GM18505 (cell line): ENCODE data around the gene DAB2IP.
"Not testable (repeated sequence)": the region's sequence is repeated elsewhere in the genome, so short reads cannot be mapped to it uniquely, and the experiment has no call there.

Experiments used
- ATAC-seq: cut with Tn5 transposase; IDR thresholded peaks from one replicate; pipeline ENCODE4 v1.9.1; 2021; ENCODE audit not compliant: unreplicated experiment
- POLR2A ChIP-seq: IDR thresholded peaks from 4 replicates; pipeline ENCODE4 v1.6.1; 2011; ENCODE audit warnings: borderline replicate concordance; ENCODE audit not compliant: insufficient read depth, insufficient read length; ENCODE audit errors: extremely low read depth

The DAB2IP gene

GRCh38 chr9:121651295-121652020, at the start of gene DAB2IP:
Gene DAB2IP, plus strand, starts transcription at chr9:121651634. Its CDS starts 142 bp downstream, at chr9:121651776.
- TF ChIP-seq POLR2A = no peak
- ATAC-seq = no peak

DNA sequence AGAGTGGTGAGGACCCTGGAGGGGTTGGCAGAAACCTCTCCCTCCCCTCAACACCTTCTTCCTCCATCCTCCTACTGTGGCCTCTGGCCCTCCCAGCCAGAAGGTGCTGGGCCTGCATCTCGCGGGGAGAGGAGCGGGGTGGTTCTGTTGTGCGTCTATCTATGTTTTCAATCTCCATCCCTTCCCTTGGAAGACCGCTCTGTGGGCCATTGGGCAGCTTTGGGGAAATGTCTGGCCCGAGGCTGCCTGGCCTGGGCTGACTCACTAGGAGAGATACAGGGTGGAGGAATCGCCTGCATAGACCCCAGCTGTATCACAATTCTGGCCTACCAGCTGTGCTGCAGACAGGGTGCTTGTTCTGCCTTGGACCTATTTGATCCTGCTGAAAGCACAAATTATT, 48.4 kb upstream of the DAB2IP start:
- no peak for ATAC-seq

DNA sequence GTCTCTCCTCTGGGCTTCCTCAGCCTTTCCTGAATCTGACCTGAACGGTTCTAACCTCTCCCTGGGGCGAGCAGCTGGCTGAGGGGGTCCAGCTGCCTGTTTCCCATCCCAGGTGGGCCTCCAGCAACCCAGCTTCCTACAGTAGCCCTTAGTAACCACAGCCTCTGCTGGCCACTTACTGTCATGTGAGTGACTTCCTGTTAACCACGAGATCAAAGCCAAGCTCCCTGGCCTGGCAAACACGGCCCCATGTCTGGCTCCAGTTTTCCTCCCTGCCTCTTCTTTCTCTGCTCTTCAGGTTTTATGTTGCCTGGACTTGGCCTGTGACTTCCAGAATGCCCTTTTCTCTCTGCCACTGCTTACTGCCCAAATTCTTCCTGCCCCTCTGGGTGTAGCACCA, 47.2 kb upstream of the DAB2IP start:
- ATAC-seq = no peak

More for the DNA sequence above, 48.4 kb upstream of the DAB2IP start:
- no peak for TF ChIP-seq POLR2A

GRCh38 chr9:121604654-121605053, 46.8 kb upstream of the DAB2IP start:
- no peak for ATAC-seq
- TF ChIP-seq POLR2A = no peak

More for the DNA sequence above, 47.2 kb upstream of the DAB2IP start:
- TF ChIP-seq POLR2A = no peak

DNA sequence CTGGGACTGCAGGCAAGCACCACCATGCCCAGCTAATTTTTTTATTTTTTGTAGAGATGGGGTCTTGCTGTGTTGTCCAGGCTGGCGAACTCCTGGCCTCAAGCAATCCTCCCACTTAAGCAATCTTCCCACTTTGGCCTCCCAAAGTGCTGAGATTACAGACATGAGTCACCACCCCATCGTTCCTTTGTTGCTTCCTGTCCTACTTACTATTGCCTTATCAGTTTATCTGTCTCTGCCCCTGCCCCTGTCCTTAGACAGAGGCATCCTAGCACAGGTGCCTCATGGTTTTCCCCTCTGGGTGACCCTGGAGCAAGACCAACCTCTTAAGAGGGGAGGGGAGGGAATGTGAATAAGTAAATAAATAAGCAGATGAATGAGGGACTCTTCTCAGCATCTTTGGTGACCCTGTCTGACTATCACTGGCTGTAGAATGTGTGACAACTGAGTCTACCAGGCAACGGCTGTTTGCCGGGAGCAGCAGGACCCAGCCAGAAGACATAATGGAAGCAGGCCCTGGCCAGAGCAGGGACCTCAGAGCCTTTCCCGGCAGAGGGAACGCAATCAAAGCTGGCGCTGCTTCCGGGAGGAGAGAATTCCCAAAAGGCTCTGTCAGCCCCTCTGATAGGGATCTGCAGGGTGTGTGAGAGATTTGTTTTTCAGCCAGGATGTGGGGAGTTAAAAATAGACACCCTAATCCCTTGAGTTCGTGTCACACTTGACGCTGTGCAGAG, 43.8 kb upstream of the DAB2IP start:
- ATAC-seq = no peak
- TF ChIP-seq POLR2A = no peak

DNA sequence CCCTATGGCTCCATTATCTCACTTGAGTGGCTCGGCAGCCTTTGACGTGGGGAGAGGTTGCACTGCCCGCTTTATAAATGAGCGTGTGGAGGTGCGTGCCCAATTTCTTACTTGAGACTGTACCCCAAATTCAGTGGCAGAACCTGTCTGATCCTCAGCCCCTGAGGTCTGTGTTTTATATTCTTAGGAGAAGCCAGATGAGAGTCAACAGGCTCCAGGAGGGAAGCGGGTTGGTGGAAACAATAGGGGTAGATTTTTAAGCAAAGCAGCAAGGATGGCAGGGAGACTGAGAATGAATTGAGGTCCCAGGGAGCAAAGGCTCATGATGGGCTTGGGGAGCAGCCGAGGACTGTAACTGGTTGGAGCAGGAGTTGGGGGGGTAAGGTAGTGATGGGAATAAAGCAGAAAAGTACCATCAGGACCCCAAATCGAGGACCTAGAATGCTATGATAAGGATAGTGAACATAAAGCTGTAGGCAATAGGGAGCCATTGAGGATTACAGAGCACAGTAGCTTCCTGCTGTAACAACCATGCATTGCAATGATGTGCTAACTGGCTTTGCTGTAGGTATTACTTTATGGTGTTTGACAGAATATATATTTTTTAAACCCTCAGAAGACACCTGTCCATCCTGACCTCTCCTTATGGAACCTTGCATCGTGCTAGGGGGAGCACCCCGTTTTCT, 43.1 kb upstream of the DAB2IP start:
- TF ChIP-seq POLR2A = no peak
- no peak for ATAC-seq

- no peak for TF ChIP-seq POLR2A
- ATAC-seq = no peak
Observed at GRCh38 chr9:121609822-121610637, 41.4 kb upstream of the DAB2IP start.

DNA sequence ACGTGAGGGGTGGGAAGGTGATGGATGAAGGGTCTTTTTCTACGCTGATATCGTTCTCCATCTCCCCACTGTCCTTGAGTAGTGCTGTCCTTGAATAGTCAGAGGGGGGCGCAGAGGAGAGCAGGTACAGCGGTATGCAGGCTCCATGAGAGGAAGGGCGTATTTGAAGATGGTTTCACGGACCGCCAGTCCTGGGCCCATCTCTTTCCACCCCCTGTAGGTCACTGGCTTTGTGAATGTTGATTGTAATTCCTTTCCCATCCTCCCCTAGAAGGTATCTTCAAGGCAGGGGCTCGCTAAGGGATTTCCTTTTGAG, 40.8 kb upstream of the DAB2IP start:
- no peak for TF ChIP-seq POLR2A
- ATAC-seq = no peak

DNA sequence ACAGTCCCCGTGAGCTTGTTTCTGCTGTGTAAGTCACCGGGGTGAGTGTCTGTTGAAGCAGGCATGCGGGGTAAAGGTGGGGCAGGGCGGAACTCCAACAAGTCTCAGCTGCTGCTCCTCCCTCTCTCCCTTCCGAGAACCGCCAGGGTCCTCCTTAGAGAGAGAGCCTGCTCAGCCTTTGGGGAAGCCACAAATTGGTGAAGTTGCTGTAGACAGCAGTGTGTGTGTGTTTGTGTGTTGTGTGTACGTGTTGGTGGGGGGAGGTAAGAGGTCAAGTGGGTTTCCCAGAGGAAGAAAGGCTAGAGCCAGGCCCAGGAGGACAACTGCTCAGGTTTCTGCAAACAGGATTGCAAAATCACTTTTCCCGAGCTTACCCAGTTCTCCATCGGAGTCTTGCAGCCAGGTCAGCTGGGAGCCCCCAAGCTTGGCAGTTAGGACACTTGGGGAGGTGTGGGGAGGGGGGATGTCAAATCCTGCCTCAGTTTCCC, 38.9 kb upstream of the DAB2IP start:
- no peak for TF ChIP-seq POLR2A
- ATAC-seq = no peak

GRCh38 chr9:121613009-121613752, 38.3 kb upstream of the DAB2IP start:
- TF ChIP-seq POLR2A = no peak
- ATAC-seq = no peak

GRCh38 chr9:121616123-121616755, 35.2 kb upstream of the DAB2IP start:
- no peak for ATAC-seq
- TF ChIP-seq POLR2A = no peak

DNA sequence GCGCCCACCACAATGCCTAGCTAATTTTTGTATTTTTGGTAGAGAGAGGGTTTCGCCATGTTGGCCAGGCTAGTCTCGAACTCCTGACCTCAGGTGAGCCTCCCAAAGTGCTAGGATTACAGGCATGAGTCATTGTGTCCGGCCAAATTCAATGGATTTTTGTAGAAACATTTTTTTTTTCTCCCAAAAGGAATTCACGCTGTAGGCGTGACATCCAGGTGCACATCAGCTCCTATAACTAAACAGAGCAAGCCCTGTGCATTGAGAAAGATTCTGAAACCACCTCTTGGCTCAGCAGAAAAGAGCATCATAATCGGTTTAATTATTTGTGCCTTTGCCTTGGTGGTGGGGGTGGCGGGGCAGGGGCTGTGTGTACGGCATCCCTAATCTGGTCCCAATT, 32.9 kb upstream of the DAB2IP start:
- TF ChIP-seq POLR2A = no peak

GRCh38 chr9:121618910-121619309, 32.5 kb upstream of the DAB2IP start:
- ATAC-seq = not testable (repeated sequence)

More for the DNA sequence above, 32.9 kb upstream of the DAB2IP start:
- ATAC-seq = no peak
